ENCODE data around the gene AKAP7. TPM values are rescaled to one million over a fixed set of nuclear protein-coding genes. Genes with fewer than 3 reads are reported as not detected.

Gene AKAP7
- polyA plus RNA-seq, 1 donor (not counting 4 experiments of a cell fraction or from before 2014, with no cell fraction given), result 1.7 TPM

GRCh38 chr6:131283466-131284175, 148.4 kb downstream of the AKAP7 start:
- Histone ChIP-seq H3K27me3 (ENCODE audit: control insufficient read depth, extremely low read depth, insufficient read depth, low read length) (no peaks in the 10 kb centered on the region), H3K9me3 (ENCODE audit: control insufficient read depth, low read depth, low read length) (no peaks in the 10 kb centered on the region), H4K20me1 (ENCODE audit: control insufficient read depth, extremely low read depth, insufficient read depth, low read length) (no peaks in the 10 kb centered on the region), H3K9ac (ENCODE audit: control insufficient read depth, extremely low read depth, insufficient read depth, low read length) (no peak overlapping the region), H3K36me3 (ENCODE audit: control insufficient read depth in 2 of 2, extremely low read depth in 1 of 2, insufficient read depth in 2 of 2, low read length in 2 of 2) (no peaks in the 10 kb centered on the region), H3K4me2 (ENCODE audit: control insufficient read depth, extremely low read depth, insufficient read depth, low read depth, low read length) (no peak overlapping the region), H2AFZ (ENCODE audit: control insufficient read depth, low read length) (no peak overlapping the region), H3K79me2 (ENCODE audit: control insufficient read depth, insufficient read depth, low read length) (no peaks in the 10 kb centered on the region), H3K27ac (ENCODE audit: control insufficient read depth, insufficient read depth, low read length) (no peak overlapping the region), H3K4me1 (ENCODE audit: control insufficient read depth, extremely low read depth, insufficient read depth, low read length) (no peaks in the 10 kb centered on the region), H3K4me3 (ENCODE audit: control insufficient read depth in 2 of 3, extremely low read depth in 1 of 3, insufficient read depth in 2 of 3, low read depth in 1 of 3, low read length in 3 of 3) (no peak overlapping the region), H3K9me1 (ENCODE audit: control insufficient read depth, extremely low read depth, insufficient read depth, low read length) (no peaks in the 10 kb centered on the region)
- FAIRE-seq, result no peak
- no peak for DNase-seq (ENCODE audit: low read depth, low spot score)
- TF ChIP-seq CTCF (optimal IDR thresholded peaks at IDR 0.05 in 1 of 3, IDR thresholded peaks at IDR 0.05 in 1 of 3, conservative IDR thresholded peaks at IDR 0.05 in 1 of 3; ENCODE audit: extremely low read depth in 1 of 3, insufficient read depth in 2 of 3, low read length in 3 of 3), result no peak
- no peak for TF ChIP-seq EZH2 (IDR thresholded peaks at IDR 0.05; ENCODE audit: low read length)
- dilution Hi-C loops (cut with MboI; ENCODE audit: extremely low pct_ligation_motif_present, low sequenced_read_pairs), result no loop called here

- no peak overlapping the region for H3K27ac ChIP-seq (ENCODE audit: control insufficient read depth, insufficient read depth, low read length)
- dilution Hi-C loops (cut with MboI; ENCODE audit: extremely low pct_ligation_motif_present, low sequenced_read_pairs), result no loop called here
- no peaks in the 10 kb centered on the region for H3K27me3 ChIP-seq (ENCODE audit: control insufficient read depth, extremely low read depth, insufficient read depth, low read length)
- no peaks in the 10 kb centered on the region for H3K9me1 ChIP-seq (ENCODE audit: control insufficient read depth, extremely low read depth, insufficient read depth, low read length)
- no peaks in the 10 kb centered on the region for H3K36me3 ChIP-seq (ENCODE audit: control insufficient read depth in 2 of 2, extremely low read depth in 1 of 2, insufficient read depth in 2 of 2, low read length in 2 of 2)
- no peak overlapping the region for H3K4me2 ChIP-seq (ENCODE audit: control insufficient read depth, extremely low read depth, insufficient read depth, low read depth, low read length)
- H4K20me1 ChIP-seq (ENCODE audit: control insufficient read depth, extremely low read depth, insufficient read depth, low read length), result no peaks in the 10 kb centered on the region
- TF ChIP-seq EZH2 (IDR thresholded peaks at IDR 0.05; ENCODE audit: low read length), result no peak
- TF ChIP-seq CTCF (optimal IDR thresholded peaks at IDR 0.05 in 1 of 3, IDR thresholded peaks at IDR 0.05 in 1 of 3, conservative IDR thresholded peaks at IDR 0.05 in 1 of 3; ENCODE audit: extremely low read depth in 1 of 3, insufficient read depth in 2 of 3, low read length in 3 of 3), result no peak
- H3K79me2 ChIP-seq (ENCODE audit: control insufficient read depth, insufficient read depth, low read length), result no peaks in the 10 kb centered on the region
- H3K9me3 ChIP-seq (ENCODE audit: control insufficient read depth, low read depth, low read length), result no peaks in the 10 kb centered on the region
- H3K9ac ChIP-seq (ENCODE audit: control insufficient read depth, extremely low read depth, insufficient read depth, low read length), result no peak overlapping the region
- FAIRE-seq (no peak), DNase-seq (ENCODE audit: low read depth, low spot score) (no peak)
- no peak overlapping the region for H3K4me3 ChIP-seq (ENCODE audit: control insufficient read depth in 2 of 3, extremely low read depth in 1 of 3, insufficient read depth in 2 of 3, low read depth in 1 of 3, low read length in 3 of 3)
- H3K4me1 ChIP-seq (ENCODE audit: control insufficient read depth, extremely low read depth, insufficient read depth, low read length), result no peaks in the 10 kb centered on the region
- H2AFZ ChIP-seq (ENCODE audit: control insufficient read depth, low read length), result no peak overlapping the region
Measured at GRCh38 chr6:131285548-131285947, 150.3 kb downstream of the AKAP7 start.
